Measurements from ENCODE around the gene DLGAP1. TPM values are rescaled to one million over a fixed set of nuclear protein-coding genes. Genes with fewer than 3 reads are reported as not detected.
A peak's percentile ranks its signal among the peaks of the same experiment; 100 is the strongest.
"Not testable (repeated sequence)": the region's sequence is repeated elsewhere in the genome, so short reads cannot be mapped to it uniquely, and the experiment has no call there.

Gene DLGAP1
- total and polyA plus RNA-seq, 10 of the 15 experiments (the other 5 are each of a cell fraction or from before 2014, with no cell fraction given), result 0.23 to 27.6 (median 1.9) TPM

GRCh38 chr18:4311945-4312344, 143.2 kb downstream of the DLGAP1 start:
- H4K20me1 ChIP-seq (ENCODE audit: control insufficient read depth, insufficient read depth); RAD21 ChIA-PET (ENCODE audit: unreplicated experiment); H2AFZ ChIP-seq (ENCODE audit: control insufficient read depth, low read depth, low read length); H3K79me2 ChIP-seq (ENCODE audit: control insufficient read depth, insufficient read depth, low read length); in situ Hi-C loops (cut with MboI); DNase-seq (ENCODE audit: low read depth, low spot score); H3K4me3 ChIP-seq; BruUV-seq (replicated peaks); H3K9me3 ChIP-seq (replicated peaks; ENCODE audit: control insufficient read depth, insufficient read depth, low read length); POLR2A ChIA-PET; H3K9ac ChIP-seq (ENCODE audit: control insufficient read depth, insufficient read depth, low read length); CTCF ChIA-PET; H3K4me2 ChIP-seq (ENCODE audit: control insufficient read depth, insufficient read depth); SMC1A ChIA-PET (ENCODE audit: uncharacterized antibody, unreplicated experiment); H3K4me1 ChIP-seq (ENCODE audit: control insufficient read depth, insufficient read depth, low read length); FAIRE-seq; ATAC-seq; H3K27ac ChIP-seq (ENCODE audit: control insufficient read depth, insufficient read depth); H3K36me3 ChIP-seq (ENCODE audit: control insufficient read depth in 2 of 2, insufficient read depth in 2 of 2, low read length in 1 of 2); H3K27me3 ChIP-seq (replicated peaks in 1 of 2; ENCODE audit: control insufficient read depth in 2 of 2, insufficient read depth in 2 of 2, low read length in 1 of 2): not testable (repeated sequence)
- WGBS (ENCODE audit: insufficient coverage, insufficient replicate concordance, low lambda C conversion rate, missing lambda C conversion rate), result 7% methylated on average over 4 of the region's 4 CpGs
- intact Hi-C loops (cut with micrococcal nuclease; ENCODE audit: unreplicated experiment), result loop anchor here (10.0 kb wide), 1 partner anchor 743 kb away; no protein-coding TSS in a partner anchor
- peak; percentile 46 for TF ChIP-seq SMAD1 (IDR thresholded peaks at IDR 0.05; ENCODE audit: low read depth, partially characterized antibody)

GRCh38 chr18:4311136-4311535, 144.0 kb downstream of the DLGAP1 start:
- ChIA-PET SMC1A (ENCODE audit: uncharacterized antibody, unreplicated experiment) (no interaction called here), POLR2A (interaction anchor here (1.0 kb wide), 1 partner anchor 9 kb away, joined by 4 read pairs; no protein-coding TSS in a partner anchor), RAD21 (ENCODE audit: unreplicated experiment) (interaction anchor here (0.5 to 0.7 kb wide), 2 partner anchors 32 to 138 kb away, joined by 3 read pairs; no protein-coding TSS in a partner anchor), CTCF (no interaction called here)
- no peak for DNase-seq (ENCODE audit: low read depth, low spot score)
- Histone ChIP-seq H2AFZ (ENCODE audit: control insufficient read depth, low read depth, low read length) (no peak overlapping the region), H3K4me1 (ENCODE audit: control insufficient read depth, insufficient read depth, low read length) (no peaks in the 10 kb centered on the region), H3K27ac (ENCODE audit: control insufficient read depth, insufficient read depth) (no peak overlapping the region), H3K9me3 (replicated peaks; ENCODE audit: control insufficient read depth, insufficient read depth, low read length) (no peaks in the 10 kb centered on the region; the same call in 2 of the 3 replicates), H3K79me2 (ENCODE audit: control insufficient read depth, insufficient read depth, low read length) (no peaks in the 10 kb centered on the region), H3K4me2 (ENCODE audit: control insufficient read depth, insufficient read depth) (no peak overlapping the region), H3K4me3 (no peak overlapping the region), H3K9ac (ENCODE audit: control insufficient read depth, insufficient read depth, low read length) (no peak overlapping the region), H4K20me1 (ENCODE audit: control insufficient read depth, insufficient read depth) (no peaks in the 10 kb centered on the region), H3K36me3 (ENCODE audit: control insufficient read depth in 2 of 2, insufficient read depth in 2 of 2, low read length in 1 of 2) (no peaks in the 10 kb centered on the region; a peak in 1 of 4 replicates), H3K27me3 (replicated peaks in 1 of 2; ENCODE audit: control insufficient read depth in 2 of 2, insufficient read depth in 2 of 2, low read length in 1 of 2) (no peaks in the 10 kb centered on the region)
- ATAC-seq, result no peak
- no peak for FAIRE-seq
- intact Hi-C loops (cut with micrococcal nuclease; ENCODE audit: unreplicated experiment), result loop anchor here (10.0 kb wide), 1 partner anchor 744 kb away; no protein-coding TSS in a partner anchor
- 55% methylated on average over 1 of the region's 1 CpG for WGBS (ENCODE audit: insufficient coverage, insufficient replicate concordance, low lambda C conversion rate, missing lambda C conversion rate)
- no TSS peak for BruUV-seq (replicated peaks)
- in situ Hi-C loops (cut with MboI), result no loop called here
- TF ChIP-seq BACH1 (IDR thresholded peaks at IDR 0.05; ENCODE audit: borderline replicate concordance), result no peak
- no peak for TF ChIP-seq MEF2A (IDR thresholded peaks at IDR 0.05; ENCODE audit: insufficient read depth, low read depth, low read length)
- TF ChIP-seq SMARCA5 (IDR thresholded peaks at IDR 0.05), result no peak
- no peak for TF ChIP-seq CBX5 (IDR thresholded peaks at IDR 0.05; ENCODE audit: low read depth)
- no peak for TF ChIP-seq MEF2B (IDR thresholded peaks at IDR 0.05; ENCODE audit: partially characterized antibody, poor library complexity, severe bottlenecking)
- TF ChIP-seq ZNF592 (IDR thresholded peaks at IDR 0.05), result no peak
- TF ChIP-seq POU2F2 (IDR thresholded peaks at IDR 0.05; ENCODE audit: borderline replicate concordance, low read depth, low read length), result no peak
- TF ChIP-seq ZNF24 (IDR thresholded peaks at IDR 0.05), result no peak
- TF ChIP-seq ZNF217 (IDR thresholded peaks at IDR 0.05), result no peak
- TF ChIP-seq EZH2 (IDR thresholded peaks at IDR 0.05; ENCODE audit: borderline replicate concordance, control insufficient read depth, low read depth, low read length), result no peak
- no peak for TF ChIP-seq JUND (IDR thresholded peaks at IDR 0.05; ENCODE audit: low read depth, low read length)
- no peak for TF ChIP-seq ZZZ3 (IDR thresholded peaks at IDR 0.05; ENCODE audit: control insufficient read depth, insufficient read length, low read depth)
